Neural progenitor cell (in vitro differentiated cells): Measurements from ENCODE around the gene PEX11G. TPM values are rescaled to one million over a fixed set of nuclear protein-coding genes. Genes with fewer than 3 reads are reported as not detected.

Experiments used
- DNase-seq: peaks from one replicate; pipeline ENCODE4 v3.0.0-alpha.2; 2016; ENCODE audit warnings: low spot score
- H2AFZ ChIP-seq: fragments of 200-600 bp; sonication (generic); replicated peaks from 2 replicates; pipeline ENCODE4 v1.6.1; 2016; ENCODE audit warnings: antibody characterized with exemption
- H3F3A ChIP-seq: fragments of 200-600 bp; sonication (generic); 2 replicates; pipeline ENCODE4 v1.6.1; 2016; ENCODE audit warnings: antibody characterized with exemption, low read depth
- H3K27ac ChIP-seq: fragments of 200-600 bp; sonication (generic); 2 replicates; pipeline ENCODE4 v1.5.1; 2016; ENCODE audit warnings: mild to moderate bottlenecking
- H3K27me3 ChIP-seq: fragments of 200-600 bp; sonication (generic); 2 replicates; pipeline ENCODE4 v1.6.1; 2016; ENCODE audit warnings: mild to moderate bottlenecking, moderate library complexity
- H3K36me3 ChIP-seq: fragments of 200-600 bp; sonication (generic); 2 replicates; pipeline ENCODE4 v1.5.1; 2016
- H3K4me1 ChIP-seq: fragments of 200-600 bp; sonication (generic); 2 replicates; pipeline ENCODE4 v1.6.1; 2016; ENCODE audit warnings: mixed run types
- H3K4me2 ChIP-seq: fragments of 200-600 bp; sonication (generic); 2 replicates; pipeline ENCODE4 v1.6.1; 2016
- H3K4me3 ChIP-seq: fragments of 200-600 bp; sonication (generic); 2 replicates; pipeline ENCODE4 v1.5.1; 2016
- H3K79me2 ChIP-seq: fragments of 200-600 bp; sonication (generic); 2 replicates; pipeline ENCODE4 v1.6.1; 2016; ENCODE audit warnings: low read depth
- H3K9ac ChIP-seq: fragments of 200-600 bp; sonication (generic); 2 replicates; pipeline ENCODE4 v1.6.1; 2016
- H3K9me3 ChIP-seq: fragments of 200-600 bp; sonication (generic); 2 replicates; pipeline ENCODE4 v1.5.1; 2016; ENCODE audit warnings: low read depth
- H4K20me1 ChIP-seq: fragments of 200-600 bp; sonication (generic); 2 replicates; pipeline ENCODE4 v1.6.1; 2016; ENCODE audit warnings: low read depth
- H3K27ac Mint-ChIP-seq: 3 replicates; pipeline ENCODE4 v1.8.0; 2021; ENCODE audit warnings: mixed read lengths
- H3K27me3 Mint-ChIP-seq: 2 replicates; pipeline ENCODE4 v1.8.0; 2022; ENCODE audit warnings: low read depth, mild to moderate bottlenecking, inconsistent platforms, moderate library complexity, mixed read lengths; ENCODE audit not compliant: insufficient read depth
- H3K36me3 Mint-ChIP-seq: 3 replicates; pipeline ENCODE4 v1.8.0; 2021; ENCODE audit warnings: mixed read lengths
- H3K4me1 Mint-ChIP-seq: 3 replicates; pipeline ENCODE4 v1.8.0; 2021; ENCODE audit warnings: mixed read lengths
- H3K4me3 Mint-ChIP-seq: 3 replicates; pipeline ENCODE4 v1.8.0; 2021; ENCODE audit warnings: mild to moderate bottlenecking, moderate library complexity, mixed read lengths
- H3K9me3 Mint-ChIP-seq: 3 replicates; pipeline ENCODE4 v1.8.0; 2020; ENCODE audit warnings: mixed read lengths
- EZH2 ChIP-seq: fragments of 200-600 bp; sonication (generic); IDR thresholded peaks from 2 replicates; pipeline ENCODE4 v1.6.1; 2017; ENCODE audit warnings: antibody characterized with exemption, mild to moderate bottlenecking, moderate library complexity
- EZH2phosphoT487 ChIP-seq: fragments of 200-600 bp; sonication (generic); IDR thresholded peaks from 2 replicates; pipeline ENCODE4 v1.6.1; 2017; ENCODE audit warnings: antibody characterized with exemption
- total RNA-seq: library from RNA; depleted of rRNA; stranded (reverse); fragments of >200 nt; gene quantifications from 2 replicates; pipeline ENCODE4 v1.2.3, GENCODE V29; 2015; ENCODE audit warnings: low replicate concordance
- TF ChIP-seq, protein P1 (sequence below): fragments of 200-600 bp; sonication (generic); IDR thresholded peaks from 2 replicates; pipeline ENCODE4 v1.5.1; 2017; ENCODE audit warnings: antibody characterized with exemption, mild to moderate bottlenecking

PEX11G gene
- total RNA-seq, 1 donor from 2014 or later, result 1.0 TPM

DNA sequence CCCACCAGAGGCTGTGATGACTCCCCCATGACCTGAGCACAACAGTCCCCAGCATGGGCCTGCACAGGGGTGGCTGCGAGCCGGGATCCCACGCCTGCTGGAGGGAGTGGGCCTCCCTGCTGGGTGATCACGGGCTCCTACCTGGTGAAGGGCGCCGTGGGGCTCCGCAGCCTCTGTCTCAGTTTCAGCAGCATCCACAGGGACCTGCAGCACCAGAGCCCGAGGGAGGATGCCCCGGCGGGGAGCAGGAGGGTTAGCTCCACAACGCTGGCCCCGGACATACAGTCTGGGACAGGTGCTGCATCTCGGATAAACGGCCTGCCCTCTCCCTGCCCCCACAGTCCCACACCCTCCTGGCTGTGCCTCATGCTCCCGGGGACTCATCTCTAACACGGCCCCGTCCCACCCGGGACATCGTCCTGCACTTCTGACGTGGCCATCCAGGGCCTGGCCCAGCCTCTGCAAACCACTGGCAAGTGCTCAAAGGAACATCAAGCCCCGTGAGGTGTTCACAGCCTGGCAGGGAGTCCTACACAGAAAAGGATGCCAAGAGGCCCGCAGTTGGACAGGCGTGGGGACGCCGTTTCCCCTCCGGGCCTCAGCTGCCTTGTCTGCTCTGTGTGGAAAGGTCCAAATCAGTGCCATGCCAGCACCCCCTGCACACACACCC, 10.5 kb downstream of the PEX11G start:
- H3K9ac ChIP-seq, result no peak overlapping the region
- no peak overlapping the region for H3K4me3 Mint-ChIP-seq
- no peaks in the 10 kb centered on the region for H3K36me3 Mint-ChIP-seq
- no peaks in the 10 kb centered on the region for H3F3A ChIP-seq
- no peaks in the 10 kb centered on the region for H4K20me1 ChIP-seq
- no peak overlapping the region for H3K27ac Mint-ChIP-seq
- no peaks in the 10 kb centered on the region for H3K9me3 ChIP-seq
- DNase-seq, result no peak
- H2AFZ ChIP-seq, result no peak overlapping the region
- no peak overlapping the region for H3K27ac ChIP-seq
- TF ChIP-seq, protein P1, sequence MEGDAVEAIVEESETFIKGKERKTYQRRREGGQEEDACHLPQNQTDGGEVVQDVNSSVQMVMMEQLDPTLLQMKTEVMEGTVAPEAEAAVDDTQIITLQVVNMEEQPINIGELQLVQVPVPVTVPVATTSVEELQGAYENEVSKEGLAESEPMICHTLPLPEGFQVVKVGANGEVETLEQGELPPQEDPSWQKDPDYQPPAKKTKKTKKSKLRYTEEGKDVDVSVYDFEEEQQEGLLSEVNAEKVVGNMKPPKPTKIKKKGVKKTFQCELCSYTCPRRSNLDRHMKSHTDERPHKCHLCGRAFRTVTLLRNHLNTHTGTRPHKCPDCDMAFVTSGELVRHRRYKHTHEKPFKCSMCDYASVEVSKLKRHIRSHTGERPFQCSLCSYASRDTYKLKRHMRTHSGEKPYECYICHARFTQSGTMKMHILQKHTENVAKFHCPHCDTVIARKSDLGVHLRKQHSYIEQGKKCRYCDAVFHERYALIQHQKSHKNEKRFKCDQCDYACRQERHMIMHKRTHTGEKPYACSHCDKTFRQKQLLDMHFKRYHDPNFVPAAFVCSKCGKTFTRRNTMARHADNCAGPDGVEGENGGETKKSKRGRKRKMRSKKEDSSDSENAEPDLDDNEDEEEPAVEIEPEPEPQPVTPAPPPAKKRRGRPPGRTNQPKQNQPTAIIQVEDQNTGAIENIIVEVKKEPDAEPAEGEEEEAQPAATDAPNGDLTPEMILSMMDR, result no peak
- no peak overlapping the region for H3K4me2 ChIP-seq
- no peaks in the 10 kb centered on the region for H3K27me3 ChIP-seq
- no peaks in the 10 kb centered on the region for H3K79me2 ChIP-seq
- peaks cover 15% of the 10 kb centered on the region for H3K4me1 Mint-ChIP-seq
- no peaks in the 10 kb centered on the region for H3K27me3 Mint-ChIP-seq
- H3K9me3 Mint-ChIP-seq, result peaks cover 3% of the 10 kb centered on the region
- no peak overlapping the region for H3K4me3 ChIP-seq
- no peaks in the 10 kb centered on the region for H3K4me1 ChIP-seq
- no peaks in the 10 kb centered on the region for H3K36me3 ChIP-seq

DNA sequence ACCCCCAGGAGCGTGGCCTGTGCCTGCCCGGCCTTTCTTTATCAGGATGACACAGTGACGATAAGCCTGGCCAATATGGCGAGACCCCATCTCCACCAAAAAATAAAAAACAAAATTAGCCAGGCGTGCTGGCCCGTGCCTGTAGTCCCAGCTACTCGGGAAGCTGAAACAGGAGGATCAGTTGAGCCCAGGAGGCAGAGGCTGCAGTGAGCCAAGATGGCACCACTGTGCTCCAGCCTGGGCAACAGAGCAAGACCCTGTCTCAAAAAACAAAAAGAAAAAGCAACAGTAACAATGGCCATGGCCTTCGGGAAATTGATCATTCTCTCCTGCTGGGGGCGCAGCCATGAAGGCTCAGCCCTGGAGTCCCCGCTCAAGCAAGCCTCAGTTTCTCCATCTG, 11.1 kb downstream of the PEX11G start:
- DNase-seq, result no peak
- H3F3A ChIP-seq, result no peaks in the 10 kb centered on the region
- no peak overlapping the region for H3K4me3 ChIP-seq
- TF ChIP-seq EZH2, result no peak
- TF ChIP-seq, protein P1, result no peak
- TF ChIP-seq EZH2phosphoT487, result no peak
- H3K9me3 ChIP-seq, result no peaks in the 10 kb centered on the region
- no peak overlapping the region for H3K27ac ChIP-seq
- no peaks in the 10 kb centered on the region for H3K79me2 ChIP-seq
- no peaks in the 10 kb centered on the region for H3K27me3 Mint-ChIP-seq
- H3K4me2 ChIP-seq, result no peak overlapping the region
- no peak overlapping the region for H3K9ac ChIP-seq
- H2AFZ ChIP-seq, result no peak overlapping the region
- H3K4me1 ChIP-seq, result no peaks in the 10 kb centered on the region
- H3K27me3 ChIP-seq, result no peaks in the 10 kb centered on the region
- peaks cover 12% of the 10 kb centered on the region for H3K4me1 Mint-ChIP-seq
- peaks cover 3% of the 10 kb centered on the region for H3K9me3 Mint-ChIP-seq
- no peak overlapping the region for H3K27ac Mint-ChIP-seq
- no peak overlapping the region for H3K4me3 Mint-ChIP-seq
- no peaks in the 10 kb centered on the region for H3K36me3 Mint-ChIP-seq
- H4K20me1 ChIP-seq, result no peaks in the 10 kb centered on the region
- H3K36me3 ChIP-seq, result no peaks in the 10 kb centered on the region

DNA sequence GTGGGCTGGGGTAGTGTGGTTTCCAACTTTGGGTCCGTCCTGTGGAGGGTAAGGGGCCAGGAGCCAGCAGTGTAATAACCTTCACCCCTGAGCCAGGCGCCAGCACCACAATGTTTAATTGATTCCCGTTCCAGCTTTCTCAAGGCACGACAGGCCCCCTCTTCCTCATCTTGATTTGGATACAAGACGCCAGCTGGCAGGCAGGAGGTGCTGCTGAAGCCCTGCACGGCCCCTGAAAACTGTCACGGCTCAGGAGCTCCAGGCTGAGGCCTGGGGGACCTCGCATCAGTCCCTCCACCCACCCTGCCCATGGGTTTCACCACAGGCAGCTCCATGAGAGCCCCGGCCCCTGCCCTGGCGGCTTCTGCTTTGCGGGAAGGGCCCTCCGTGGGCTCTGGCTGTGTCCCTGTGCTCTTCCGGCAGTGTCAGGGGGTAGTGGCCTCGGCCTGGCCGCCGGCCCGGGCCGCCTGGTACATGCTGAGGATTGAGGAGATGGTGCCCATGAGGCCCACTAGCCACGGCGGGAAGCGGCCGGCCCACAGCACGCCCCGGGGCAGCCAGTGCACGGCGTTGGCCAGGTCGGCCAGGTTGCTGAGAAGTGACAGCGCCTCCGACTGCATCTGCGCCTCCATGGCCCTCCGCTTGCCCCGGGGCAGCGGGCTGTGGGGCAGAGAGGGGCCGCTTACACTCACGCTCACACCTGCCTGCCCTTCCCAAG, 11.9 kb downstream of the PEX11G start:
- Mint-ChIP-seq H3K9me3 (peaks cover 3% of the 10 kb centered on the region), H3K27ac (no peak overlapping the region)
- H3K4me1 ChIP-seq, result no peaks in the 10 kb centered on the region

More for the DNA sequence above, 11.9 kb downstream of the PEX11G start:
- Mint-ChIP-seq H3K4me3 (no peak overlapping the region), H3K36me3 (no peaks in the 10 kb centered on the region), H3K4me1 (peaks cover 12% of the 10 kb centered on the region), H3K27me3 (no peaks in the 10 kb centered on the region)
- Histone ChIP-seq H3K27ac (no peak overlapping the region), H3K9ac (no peak overlapping the region), H3F3A (no peaks in the 10 kb centered on the region), H2AFZ (no peak overlapping the region), H3K36me3 (no peaks in the 10 kb centered on the region), H3K79me2 (no peaks in the 10 kb centered on the region), H3K4me3 (no peak overlapping the region), H3K4me2 (no peak overlapping the region), H4K20me1 (no peaks in the 10 kb centered on the region), H3K9me3 (no peaks in the 10 kb centered on the region), H3K27me3 (no peaks in the 10 kb centered on the region)
- TF ChIP-seq EZH2phosphoT487, result no peak
- no peak for TF ChIP-seq EZH2
- TF ChIP-seq, protein P1, result no peak
- no peak for DNase-seq
